Chondrocyte (in vitro differentiated cells): Measurements from ENCODE around the gene TNFRSF9. TPM values are rescaled to one million over a fixed set of nuclear protein-coding genes. Genes with fewer than 3 reads are reported as not detected.

Source experiments
- DNase-seq: peaks from one replicate; pipeline ENCODE4 v3.0.0; 2021; ENCODE audit warnings: mixed read lengths, low spot score
- H3K27ac Mint-ChIP-seq: one replicate; pipeline ENCODE4 v1.8.0; 2021; ENCODE audit warnings: mild to moderate bottlenecking, moderate library complexity, mixed read lengths; ENCODE audit not compliant: unreplicated experiment
- H3K27me3 Mint-ChIP-seq: 2 replicates; pipeline ENCODE4 v1.8.0; 2021; ENCODE audit warnings: low read depth, mixed read lengths
- H3K36me3 Mint-ChIP-seq: 2 replicates; pipeline ENCODE4 v1.8.0; 2021; ENCODE audit warnings: low read depth, mixed read lengths
- H3K4me1 Mint-ChIP-seq: 2 replicates; pipeline ENCODE4 v1.8.0; 2021; ENCODE audit warnings: low read depth, mild to moderate bottlenecking, mixed read lengths
- H3K4me3 Mint-ChIP-seq: one replicate; pipeline ENCODE4 v1.8.0; 2021; ENCODE audit warnings: mild to moderate bottlenecking, moderate library complexity, mixed read lengths; ENCODE audit not compliant: unreplicated experiment
- H3K9me3 Mint-ChIP-seq: 2 replicates; pipeline ENCODE4 v1.8.0; 2021; ENCODE audit warnings: low read depth, mixed read lengths
- CTCF ChIP-seq: fragments of 200-600 bp; sonication (generic); IDR thresholded peaks from 2 replicates; pipeline ENCODE4 v1.5.0; 2021; ENCODE audit warnings: antibody characterized with exemption, mild to moderate bottlenecking, moderate library complexity
- total RNA-seq: library from RNA; stranded (reverse); gene quantifications from 3 replicates; pipeline ENCODE4 v1.2.1, GENCODE V29; 2021

Gene TNFRSF9
- total RNA-seq, 1 donor from 2014 or later: 0.07 TPM

GRCh38 chr1:7938070-7938469 is 2.6 kb downstream of the TNFRSF9 start:
- no peak overlapping the region for H3K27ac Mint-ChIP-seq
- no peak for DNase-seq
- TF ChIP-seq CTCF: no peak
- no peaks in the 10 kb centered on the region for H3K9me3 Mint-ChIP-seq
- peaks cover 51% of the 10 kb centered on the region for H3K27me3 Mint-ChIP-seq
- peaks cover 23% of the 10 kb centered on the region for H3K4me1 Mint-ChIP-seq
- no peak overlapping the region for H3K4me3 Mint-ChIP-seq
- no peaks in the 10 kb centered on the region for H3K36me3 Mint-ChIP-seq

DNA sequence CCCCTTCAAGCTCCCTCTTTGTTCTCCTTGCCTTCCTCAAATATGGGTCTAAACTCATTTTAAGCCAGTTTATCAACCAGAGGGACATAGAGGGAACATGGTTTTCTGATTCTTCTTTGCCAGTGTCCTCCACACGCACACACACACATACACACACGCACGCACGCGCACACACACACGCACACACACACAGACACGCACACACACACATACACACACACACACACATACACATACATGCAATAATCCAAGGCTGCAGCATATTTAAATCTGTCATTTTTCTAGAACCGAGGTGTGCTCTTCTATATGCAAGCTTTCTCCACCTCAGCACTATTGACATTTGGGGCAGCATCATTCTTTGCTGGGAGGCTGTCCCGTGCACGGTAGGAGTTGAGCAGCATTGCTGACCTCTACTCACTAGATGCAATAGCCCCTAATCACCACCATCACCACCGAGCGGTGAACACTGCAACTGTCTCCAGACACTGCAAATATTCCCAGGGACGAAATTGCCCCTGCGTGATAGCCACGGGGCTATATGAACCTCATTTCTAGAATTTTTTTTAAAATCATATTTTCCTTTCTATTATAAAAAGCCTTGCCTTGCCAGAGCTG is 8.0 kb downstream of the TNFRSF9 start:
- Mint-ChIP-seq H3K27me3 (peaks cover 46% of the 10 kb centered on the region), H3K4me3 (no peak overlapping the region), H3K4me1 (no peaks in the 10 kb centered on the region), H3K36me3 (no peaks in the 10 kb centered on the region), H3K9me3 (no peaks in the 10 kb centered on the region), H3K27ac (no peak overlapping the region)
- no peak for DNase-seq
- TF ChIP-seq CTCF: no peak

GRCh38 chr1:7931446-7931812 is 9.2 kb downstream of the TNFRSF9 start:
- peaks cover 1% of the 10 kb centered on the region for H3K36me3 Mint-ChIP-seq
- TF ChIP-seq CTCF: no peak
- no peak overlapping the region for H3K4me3 Mint-ChIP-seq
- peaks cover 42% of the 10 kb centered on the region for H3K27me3 Mint-ChIP-seq
- H3K27ac Mint-ChIP-seq: no peak overlapping the region
- no peaks in the 10 kb centered on the region for H3K4me1 Mint-ChIP-seq
- DNase-seq: no peak
- H3K9me3 Mint-ChIP-seq: no peaks in the 10 kb centered on the region

GRCh38 chr1:7930645-7931445 is 9.8 kb downstream of the TNFRSF9 start:
- no peak for DNase-seq
- no peak overlapping the region for H3K4me3 Mint-ChIP-seq
- no peaks in the 10 kb centered on the region for H3K9me3 Mint-ChIP-seq
- peaks cover 38% of the 10 kb centered on the region for H3K27me3 Mint-ChIP-seq
- no peak for TF ChIP-seq CTCF
- H3K4me1 Mint-ChIP-seq: no peaks in the 10 kb centered on the region
- peaks cover 1% of the 10 kb centered on the region for H3K36me3 Mint-ChIP-seq
- no peak overlapping the region for H3K27ac Mint-ChIP-seq

- Mint-ChIP-seq H3K4me3 (no peak overlapping the region), H3K4me1 (no peaks in the 10 kb centered on the region), H3K27me3 (peaks cover 28% of the 10 kb centered on the region), H3K27ac (no peak overlapping the region), H3K9me3 (no peaks in the 10 kb centered on the region), H3K36me3 (peaks cover 1% of the 10 kb centered on the region)
- DNase-seq: no peak
- no peak for TF ChIP-seq CTCF
Measured at GRCh38 chr1:7929637-7930036, 11.0 kb downstream of the TNFRSF9 start.
